Kidney epithelial cell (primary cell): Measurements from ENCODE around the gene OAS2. TPM values are rescaled to one million over a fixed set of nuclear protein-coding genes. Genes with fewer than 3 reads are reported as not detected.

Source experiments
- DNase-seq: peaks from one replicate; pipeline ENCODE4 v3.0.0-alpha.2; 2010; ENCODE audit warnings: low read depth
- H3K27me3 ChIP-seq: 2 replicates; pipeline ENCODE4 v1.6.0; 2011; ENCODE audit warnings: low read length; ENCODE audit not compliant: control insufficient read depth, insufficient read depth
- H3K36me3 ChIP-seq: 2 replicates; pipeline ENCODE4 v1.5.1; 2011; ENCODE audit warnings: low read length; ENCODE audit not compliant: control insufficient read depth, insufficient read depth
- H3K4me3 ChIP-seq: 2 replicates; pipeline ENCODE4 v1.5.1; 2011; ENCODE audit warnings: low read depth, mild to moderate bottlenecking, control low read depth, low read length
- CTCF ChIP-seq: IDR thresholded peaks from 2 replicates; pipeline ENCODE4 v1.5.1; 2011; ENCODE audit warnings: mild to moderate bottlenecking, moderate library complexity, low read length, control low read depth, inconsistent platforms; ENCODE audit not compliant: insufficient read depth, poor library complexity, severe bottlenecking
- total RNA-seq: library from RNA; depleted of rRNA; stranded (reverse); fragments of >200 nt; gene quantifications from 2 replicates; pipeline ENCODE4 v1.2.3, GENCODE V29; 2015

The OAS2 gene
- total RNA-seq, 1 donor from 2014 or later = 3.6 TPM

- DNase-seq = no peak
- no peak overlapping the region for H3K4me3 ChIP-seq
Measured at GRCh38 chr12:112939761-112940381, 38.4 kb upstream of the OAS2 start.

GRCh38 chr12:112941528-112942335 lies 36.6 kb upstream of the OAS2 start:
- no peak overlapping the region for H3K4me3 ChIP-seq

More at GRCh38 chr12:112939761-112940381, 38.4 kb upstream of the OAS2 start:
- no peaks in the 10 kb centered on the region for H3K27me3 ChIP-seq
- H3K36me3 ChIP-seq = no peaks in the 10 kb centered on the region
- no peak for TF ChIP-seq CTCF

GRCh38 chr12:112942572-112942971 lies 35.7 kb upstream of the OAS2 start:
- Histone ChIP-seq H3K36me3 (no peaks in the 10 kb centered on the region), H3K4me3 (no peak overlapping the region)
- no peak for DNase-seq

More at GRCh38 chr12:112941528-112942335, 36.6 kb upstream of the OAS2 start:
- no peak for TF ChIP-seq CTCF
- H3K27me3 ChIP-seq = no peaks in the 10 kb centered on the region
- no peaks in the 10 kb centered on the region for H3K36me3 ChIP-seq
- no peak for DNase-seq

GRCh38 chr12:112944024-112944690 lies 34.2 kb upstream of the OAS2 start:
- no peaks in the 10 kb centered on the region for H3K36me3 ChIP-seq
- H3K27me3 ChIP-seq = no peaks in the 10 kb centered on the region
- DNase-seq = no peak
- no peak overlapping the region for H3K4me3 ChIP-seq
- no peak for TF ChIP-seq CTCF

More at GRCh38 chr12:112942572-112942971, 35.7 kb upstream of the OAS2 start:
- TF ChIP-seq CTCF = no peak
- H3K27me3 ChIP-seq = no peaks in the 10 kb centered on the region

- no peak for TF ChIP-seq CTCF
- no peak for DNase-seq
- H3K4me3 ChIP-seq = no peak overlapping the region
- no peaks in the 10 kb centered on the region for H3K36me3 ChIP-seq
- H3K27me3 ChIP-seq = no peaks in the 10 kb centered on the region
Measured at GRCh38 chr12:112945515-112945914, 32.8 kb upstream of the OAS2 start.
